VCaP (cell line): Measurements from ENCODE around the gene ASB10.

ENCODE experiments used
- H3K27ac ChIP-seq: fragments of 450-650 bp; 2 replicates; pipeline ENCODE4 v1.5.1; 2017
- TF ChIP-seq, protein P1 (sequence below): fragments of 450-650 bp; conservative IDR thresholded peaks from 2 replicates; pipeline ENCODE4 v1.5.1; 2017; ENCODE audit warnings: mild to moderate bottlenecking, moderate library complexity

Gene ASB10

DNA sequence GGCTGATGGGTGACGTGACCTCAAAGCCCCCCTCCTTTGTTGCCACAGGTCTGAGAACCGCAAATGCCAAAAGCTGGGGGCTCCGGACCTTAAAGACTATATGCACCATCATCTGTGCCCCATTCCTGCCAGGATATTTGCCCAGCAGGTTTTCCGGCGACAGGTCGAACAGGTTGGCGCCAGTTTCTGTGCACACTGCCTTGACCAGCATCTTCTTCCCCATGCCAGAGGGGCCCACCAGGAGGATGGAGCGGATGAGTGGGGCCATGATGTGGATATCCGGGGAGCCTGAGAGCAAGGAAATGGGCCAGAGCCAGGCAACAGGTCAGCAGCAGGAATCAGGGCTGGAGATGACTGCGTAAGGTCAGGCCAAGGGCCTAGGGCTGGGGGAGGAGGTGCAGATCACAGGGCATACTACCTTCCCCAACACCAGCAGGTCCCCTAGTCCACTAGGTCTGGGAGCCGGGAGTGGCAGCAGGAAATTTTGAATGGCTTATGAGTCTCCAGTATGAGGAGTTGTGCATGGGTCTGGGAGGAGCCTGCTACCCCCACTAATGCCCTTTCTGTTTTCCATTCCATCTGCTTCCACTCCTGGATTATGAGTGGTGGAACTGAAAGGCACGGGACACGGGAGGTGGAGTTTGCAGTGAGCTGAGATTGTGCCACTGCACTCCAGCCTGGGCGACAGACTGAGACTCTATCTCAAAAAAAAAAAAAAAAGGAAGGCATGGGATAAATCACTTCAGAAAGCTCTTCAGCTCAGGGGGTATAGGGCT is 6.3 kb upstream of the ASB10 start:
- TF ChIP-seq, protein P1, sequence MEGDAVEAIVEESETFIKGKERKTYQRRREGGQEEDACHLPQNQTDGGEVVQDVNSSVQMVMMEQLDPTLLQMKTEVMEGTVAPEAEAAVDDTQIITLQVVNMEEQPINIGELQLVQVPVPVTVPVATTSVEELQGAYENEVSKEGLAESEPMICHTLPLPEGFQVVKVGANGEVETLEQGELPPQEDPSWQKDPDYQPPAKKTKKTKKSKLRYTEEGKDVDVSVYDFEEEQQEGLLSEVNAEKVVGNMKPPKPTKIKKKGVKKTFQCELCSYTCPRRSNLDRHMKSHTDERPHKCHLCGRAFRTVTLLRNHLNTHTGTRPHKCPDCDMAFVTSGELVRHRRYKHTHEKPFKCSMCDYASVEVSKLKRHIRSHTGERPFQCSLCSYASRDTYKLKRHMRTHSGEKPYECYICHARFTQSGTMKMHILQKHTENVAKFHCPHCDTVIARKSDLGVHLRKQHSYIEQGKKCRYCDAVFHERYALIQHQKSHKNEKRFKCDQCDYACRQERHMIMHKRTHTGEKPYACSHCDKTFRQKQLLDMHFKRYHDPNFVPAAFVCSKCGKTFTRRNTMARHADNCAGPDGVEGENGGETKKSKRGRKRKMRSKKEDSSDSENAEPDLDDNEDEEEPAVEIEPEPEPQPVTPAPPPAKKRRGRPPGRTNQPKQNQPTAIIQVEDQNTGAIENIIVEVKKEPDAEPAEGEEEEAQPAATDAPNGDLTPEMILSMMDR, result no peak
- H3K27ac ChIP-seq, result no peak overlapping the region

DNA sequence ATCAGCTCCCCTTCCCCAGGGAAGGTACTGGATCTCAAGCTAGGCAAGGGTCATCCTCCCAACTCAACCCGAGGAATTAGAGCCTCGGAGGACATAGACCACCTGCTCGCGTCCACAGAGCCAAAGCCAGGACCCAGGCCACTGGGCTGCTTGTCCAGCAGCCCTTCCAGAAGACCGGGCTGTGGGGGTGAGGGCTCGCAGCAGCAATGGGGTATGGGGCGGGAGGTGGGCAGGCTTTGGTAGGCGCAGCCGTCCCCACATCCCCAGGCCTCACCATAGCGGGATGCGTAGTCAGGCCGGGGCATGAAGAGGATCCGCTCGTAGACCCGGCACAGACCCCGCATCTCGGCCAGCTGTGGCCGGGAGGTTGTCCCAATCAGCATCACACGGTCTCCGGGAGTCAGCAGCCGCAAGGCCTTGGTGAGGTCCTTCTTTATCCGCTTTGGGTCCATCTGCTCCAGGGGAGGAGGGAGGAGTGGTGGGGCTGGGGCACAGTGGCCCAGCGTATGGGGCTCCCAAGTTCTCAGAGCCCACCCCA is 5.0 kb upstream of the ASB10 start:
- TF ChIP-seq, protein P1, result no peak

DNA sequence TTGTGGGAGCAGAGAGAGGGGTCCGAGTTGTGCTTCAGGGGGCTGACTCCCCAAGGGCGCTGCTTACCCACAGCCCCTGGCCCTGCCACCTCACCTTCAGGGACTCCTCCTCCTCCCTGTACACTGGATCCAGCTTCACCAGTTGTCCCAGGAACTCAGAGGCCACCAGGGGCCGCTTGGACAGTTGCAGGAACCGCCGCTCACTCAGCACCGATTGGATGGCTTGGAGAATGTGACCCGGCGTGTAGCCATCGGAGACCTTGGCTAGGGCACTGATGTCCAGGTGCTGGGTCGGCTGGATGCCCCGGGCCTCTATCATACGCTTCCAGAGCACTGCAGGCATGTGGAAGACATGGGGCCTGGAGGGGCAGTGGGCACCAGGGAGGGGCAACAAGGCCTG is 4.5 kb upstream of the ASB10 start:
- no peak overlapping the region for H3K27ac ChIP-seq
- TF ChIP-seq, protein P1, result no peak

More for the DNA sequence above, 5.0 kb upstream of the ASB10 start:
- no peak overlapping the region for H3K27ac ChIP-seq

DNA sequence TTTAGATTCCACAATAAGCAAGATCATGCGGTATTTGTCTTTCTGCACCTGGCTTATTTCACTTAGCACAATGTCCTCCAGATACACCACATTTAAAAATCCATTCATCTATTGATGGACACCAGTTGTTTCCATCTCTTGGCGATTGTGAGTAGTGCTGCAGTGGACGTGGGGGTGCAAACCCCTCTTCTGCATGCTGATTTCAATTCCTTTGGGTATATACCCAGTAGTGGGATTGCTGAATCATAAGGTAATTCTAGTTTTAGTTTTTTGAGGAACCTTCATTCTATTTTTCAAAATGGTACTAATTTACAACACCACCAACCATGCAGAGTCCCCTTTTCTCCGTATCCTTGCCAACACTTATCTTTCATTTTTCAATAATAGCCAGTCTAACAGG is 2.0 kb upstream of the ASB10 start:
- TF ChIP-seq, protein P1, result no peak
- H3K27ac ChIP-seq, result no peak overlapping the region

DNA sequence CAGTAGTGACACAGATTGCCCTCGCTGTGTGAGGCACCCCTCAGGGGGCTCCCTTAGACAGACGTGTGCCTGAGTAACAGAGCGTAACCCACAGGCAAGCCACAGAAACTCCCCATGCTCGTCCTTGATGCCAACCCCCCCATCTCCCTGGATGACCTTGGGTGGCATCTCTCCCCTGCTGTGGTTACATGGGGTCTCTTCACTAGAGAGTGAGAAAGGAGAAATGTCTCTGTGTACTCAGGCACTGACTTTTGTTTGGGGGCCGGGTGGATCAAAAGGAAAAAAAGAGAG is 1.1 kb upstream of the ASB10 start:
- TF ChIP-seq, protein P1, result no peak
- no peak overlapping the region for H3K27ac ChIP-seq

DNA sequence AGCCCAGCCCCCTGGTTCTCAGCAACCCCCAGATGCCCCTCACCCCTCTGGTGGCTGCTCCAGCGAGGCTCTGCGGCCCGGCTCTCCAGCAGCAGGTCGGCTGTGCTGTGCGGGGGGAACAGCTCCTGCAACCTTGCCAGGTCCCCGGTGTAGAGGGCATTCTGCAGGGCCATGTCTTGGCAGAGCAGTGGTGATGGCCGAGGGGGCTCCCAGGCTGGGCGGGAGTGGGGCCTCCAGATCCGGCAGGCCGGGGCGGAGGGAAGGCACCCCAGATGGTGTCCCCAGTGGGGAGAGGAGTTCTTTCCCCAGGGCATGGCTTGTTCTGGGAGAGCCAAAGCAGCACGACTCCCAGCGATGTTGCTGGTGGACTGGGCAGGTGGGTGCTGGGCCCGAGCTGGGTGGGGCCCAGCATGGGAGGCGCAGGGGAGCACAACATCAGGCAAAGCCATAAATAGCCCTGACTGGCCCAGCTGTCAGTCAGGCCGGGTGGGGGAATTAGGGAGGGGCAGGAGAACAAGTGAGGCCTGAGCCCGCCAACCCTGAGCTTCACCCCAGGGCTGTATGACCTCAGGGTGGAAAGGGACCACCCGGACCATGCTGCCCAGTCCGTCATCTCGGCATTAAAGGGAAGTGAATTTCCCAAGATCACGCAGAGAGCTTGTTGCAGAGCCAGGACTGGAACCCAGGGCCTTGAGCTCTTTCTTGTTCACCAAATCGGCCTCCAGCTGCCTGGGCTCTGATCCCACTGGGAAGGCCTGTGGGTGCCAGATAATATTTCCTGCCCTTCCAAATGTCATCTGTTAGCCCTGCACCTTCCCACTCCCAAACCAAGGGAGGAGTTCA is 580 bp upstream of the ASB10 start:
- H3K27ac ChIP-seq, result no peak overlapping the region
- TF ChIP-seq, protein P1, result no peak
